GM21528 (cell line): ENCODE measurements around the gene FXYD2.
"Not testable (repeated sequence)": the region's sequence is repeated elsewhere in the genome, so short reads cannot be mapped to it uniquely, and the experiment has no call there.

Source experiments
- ATAC-seq: cut with Tn5 transposase; IDR thresholded peaks from one replicate; pipeline ENCODE4 v1.9.1; 2021; ENCODE audit warnings: mild to moderate bottlenecking, moderate library complexity; ENCODE audit not compliant: unreplicated experiment, low FRiP score

Gene FXYD2

DNA sequence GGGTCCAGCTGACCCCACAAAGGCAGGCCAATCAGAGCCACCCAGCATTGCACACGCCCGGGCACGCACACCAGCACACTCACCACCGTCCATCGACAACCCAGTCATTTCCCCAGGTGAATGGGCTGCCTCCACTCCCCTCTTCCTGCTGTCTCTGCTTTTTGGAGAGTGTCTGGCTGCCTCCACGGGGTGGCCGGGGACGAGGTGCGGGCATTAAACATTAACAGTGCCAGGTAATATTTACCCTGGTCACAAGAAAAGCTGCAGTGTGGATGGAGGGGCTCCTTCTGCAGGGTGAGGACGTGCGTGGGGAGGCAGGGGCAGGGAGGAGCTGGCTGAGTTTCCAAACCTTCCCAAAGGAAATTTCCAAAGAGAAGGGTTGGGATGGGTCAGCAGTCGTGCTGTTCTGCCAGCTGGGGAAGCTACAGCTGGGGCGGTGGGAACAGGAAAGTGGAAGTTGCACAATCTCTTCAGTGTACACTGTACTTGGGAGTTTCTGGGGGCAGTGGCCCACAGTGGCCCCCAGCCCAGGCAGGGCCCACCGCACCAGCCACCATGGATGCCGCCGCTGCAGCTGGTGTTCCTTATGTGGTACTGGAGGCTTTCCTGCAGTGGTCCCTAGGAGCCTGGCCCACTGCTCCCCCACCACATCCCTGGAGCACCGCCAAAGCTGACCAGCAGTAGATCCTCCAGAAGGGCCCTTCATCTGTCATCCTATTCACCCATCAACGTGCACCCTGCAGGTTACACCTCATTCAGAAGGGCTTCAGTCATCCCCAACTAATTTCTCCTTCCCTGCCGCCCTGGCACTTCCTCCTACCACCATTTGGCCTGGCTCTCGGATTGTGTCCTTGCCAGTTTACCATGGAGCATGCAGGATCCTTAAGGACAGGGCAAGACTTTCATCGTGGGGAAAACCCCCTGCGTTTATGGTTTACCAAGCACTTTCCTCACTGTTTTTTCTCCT lies at the start of gene FXYD2:
TSS of gene FXYD2 (minus strand) at position 174 of the 967 bp plus-strand sequence. CDS start at position 108, 66 bp downstream.
- ATAC-seq = no peak

DNA sequence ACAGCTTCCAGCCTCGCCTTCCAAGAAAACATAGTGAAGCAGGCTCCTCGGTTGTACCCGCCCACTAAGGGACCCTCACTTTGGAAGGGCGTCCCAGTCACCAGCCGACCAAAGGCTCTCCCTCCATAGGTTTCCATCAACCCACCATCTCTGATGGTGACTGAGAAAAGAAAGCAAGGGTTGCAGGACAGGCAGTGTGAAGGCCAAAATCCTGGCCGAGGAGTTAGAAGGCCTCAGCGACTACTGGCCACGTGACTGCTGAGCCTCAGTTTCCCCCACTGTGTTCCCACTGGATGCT lies 49.2 kb upstream of the FXYD2 start:
- ATAC-seq = no peak

GRCh38 chr11:117872975-117873827 lies 48.7 kb upstream of the FXYD2 start:
- ATAC-seq = no peak

DNA sequence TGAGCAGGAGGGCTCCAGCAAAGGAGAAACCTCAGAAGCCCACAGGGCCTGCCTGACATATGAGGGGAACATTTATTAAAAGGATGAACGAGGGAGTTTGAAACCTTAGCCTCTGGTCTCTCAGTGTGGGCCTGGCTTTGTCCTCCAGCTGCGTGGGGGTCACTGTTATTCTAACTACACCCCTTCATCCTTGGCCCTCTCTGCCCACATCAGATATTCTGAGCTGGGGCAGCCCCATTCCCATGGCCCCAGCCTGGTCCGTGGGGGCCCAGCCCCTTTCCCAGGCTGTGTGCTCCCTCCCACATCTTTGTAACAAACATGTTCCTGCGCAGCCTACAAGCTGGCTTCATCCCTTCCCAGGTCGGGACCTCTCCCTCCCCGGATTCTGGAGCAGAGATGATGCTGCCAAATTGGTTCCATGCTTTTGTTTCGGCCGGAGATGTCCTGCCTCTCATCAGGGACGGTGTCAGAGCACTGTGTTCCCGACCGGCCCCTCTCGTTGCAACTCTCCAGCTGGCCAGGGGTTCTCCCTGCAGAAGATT lies 47.9 kb upstream of the FXYD2 start:
- ATAC-seq = no peak

- no peak for ATAC-seq
Observed at GRCh38 chr11:117871784-117872183, 47.2 kb upstream of the FXYD2 start.

GRCh38 chr11:117871160-117871559 lies 46.6 kb upstream of the FXYD2 start:
- ATAC-seq = no peak

DNA sequence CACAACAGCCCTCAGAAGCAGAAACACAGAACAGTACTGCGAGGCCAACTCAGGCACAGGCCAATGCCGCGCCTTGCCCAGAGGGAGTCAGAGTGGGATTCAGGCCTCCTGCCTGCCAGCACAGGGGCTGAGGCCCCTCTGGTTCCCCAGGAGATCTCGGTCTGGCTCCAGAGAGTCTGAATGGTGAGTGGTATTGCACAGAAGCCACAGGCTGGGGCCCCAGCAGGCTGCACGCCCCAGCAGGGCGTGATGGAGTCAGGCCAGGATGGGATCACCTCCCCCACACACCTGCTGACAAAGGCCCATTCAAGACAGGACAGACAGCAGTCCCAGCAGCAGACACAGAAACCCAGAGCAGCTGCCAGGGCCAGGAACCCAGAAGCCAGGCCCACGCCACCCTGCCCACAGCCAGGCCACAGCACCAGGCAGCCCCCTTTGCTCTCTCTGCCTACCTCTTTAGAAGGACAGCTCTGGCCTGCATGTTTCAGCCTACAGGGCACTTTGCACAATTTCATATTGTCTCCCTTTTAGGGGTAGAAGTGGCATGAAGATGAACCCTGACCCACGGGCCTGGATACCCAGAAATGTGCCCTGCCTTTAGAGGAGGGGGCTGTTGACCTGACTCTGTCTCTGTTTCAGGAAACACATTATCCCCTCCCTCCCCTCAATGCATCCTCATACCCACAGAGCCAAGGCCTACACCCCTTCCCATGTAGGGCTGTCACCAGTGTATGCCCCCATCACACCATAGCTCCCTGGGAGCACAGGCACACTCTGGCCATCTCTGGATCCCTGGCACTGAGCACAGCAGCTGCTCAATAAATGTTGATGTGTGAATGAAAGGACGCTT lies 45.8 kb upstream of the FXYD2 start:
- ATAC-seq = no peak

DNA sequence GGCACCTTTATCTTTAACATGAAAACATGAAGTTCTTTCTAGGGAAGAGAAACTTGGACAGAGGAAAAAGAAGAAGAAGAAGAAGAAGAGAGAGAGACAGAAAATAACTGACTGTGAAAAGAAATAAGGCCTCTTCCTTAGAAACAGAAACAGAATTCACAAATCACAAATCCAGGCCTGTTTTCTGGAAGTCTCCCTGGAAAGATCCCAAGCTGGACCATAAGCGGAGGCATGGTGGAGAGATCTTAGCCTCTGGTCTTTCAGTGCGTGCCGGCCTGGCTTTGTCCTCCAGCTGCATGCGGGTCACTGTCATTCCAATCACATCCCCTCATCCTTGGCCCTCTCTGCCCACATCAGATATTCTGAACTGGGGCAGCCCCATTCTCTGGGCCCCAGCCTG lies 45.1 kb upstream of the FXYD2 start:
- no peak for ATAC-seq

DNA sequence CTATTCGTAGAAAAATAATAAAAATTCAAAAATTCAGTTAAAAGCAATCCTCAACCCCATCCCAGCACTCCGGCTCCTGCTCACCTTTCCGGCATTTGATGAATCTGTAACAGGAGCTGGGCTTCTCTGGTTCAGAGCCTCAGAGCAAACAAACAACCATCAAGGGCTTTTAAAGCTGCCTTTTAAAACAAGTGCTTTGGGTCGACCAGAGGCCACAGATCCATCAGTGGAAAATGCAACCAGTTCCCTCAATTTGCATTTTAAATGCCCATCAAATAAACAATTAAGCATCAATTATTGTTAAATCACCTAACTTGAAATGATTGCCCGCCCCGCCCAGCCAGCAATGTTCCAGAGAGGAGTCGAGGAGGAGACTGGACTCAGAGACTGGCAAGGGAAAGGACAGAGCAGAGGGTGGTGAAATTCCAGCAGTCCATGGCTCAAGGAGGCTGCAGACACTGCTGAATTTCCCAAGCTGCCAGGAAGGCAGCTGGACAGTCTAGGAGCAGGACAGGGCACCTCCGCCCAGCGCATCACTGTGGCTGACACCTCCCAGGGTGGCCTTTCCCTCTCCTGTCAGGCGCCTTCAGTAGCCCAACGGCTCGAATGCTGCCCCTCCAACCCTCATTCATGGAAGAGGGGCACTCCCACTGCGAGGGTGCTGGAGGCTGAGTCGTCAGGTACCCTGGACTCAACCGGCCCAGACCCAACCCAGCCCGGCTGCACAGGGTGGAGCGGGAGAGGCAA lies 44.4 kb upstream of the FXYD2 start:
- ATAC-seq = no peak

GRCh38 chr11:117868088-117868487 lies 43.5 kb upstream of the FXYD2 start:
- ATAC-seq = no peak

GRCh38 chr11:117866526-117866925 lies 42.0 kb upstream of the FXYD2 start:
- ATAC-seq = no peak

DNA sequence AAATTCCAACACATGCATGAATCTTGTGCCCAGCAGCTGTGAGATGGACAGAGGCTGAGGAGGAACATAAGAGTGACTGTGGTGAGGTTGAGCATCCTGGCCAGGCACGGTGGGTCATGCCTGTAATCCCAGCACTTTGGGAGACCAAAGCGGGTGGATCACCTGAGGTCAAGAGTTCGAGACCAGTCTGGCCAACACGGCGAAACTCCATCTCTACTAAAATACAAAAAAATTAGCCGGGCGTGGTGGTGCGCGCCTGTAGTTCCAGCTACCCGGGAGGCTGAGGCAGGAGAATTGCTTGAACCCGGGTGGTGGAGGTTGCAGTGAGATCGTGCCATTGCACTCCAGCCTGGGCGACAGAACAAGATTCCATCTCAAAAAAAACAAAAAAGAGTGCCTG lies 41.0 kb upstream of the FXYD2 start:
- ATAC-seq = not testable (repeated sequence)

DNA sequence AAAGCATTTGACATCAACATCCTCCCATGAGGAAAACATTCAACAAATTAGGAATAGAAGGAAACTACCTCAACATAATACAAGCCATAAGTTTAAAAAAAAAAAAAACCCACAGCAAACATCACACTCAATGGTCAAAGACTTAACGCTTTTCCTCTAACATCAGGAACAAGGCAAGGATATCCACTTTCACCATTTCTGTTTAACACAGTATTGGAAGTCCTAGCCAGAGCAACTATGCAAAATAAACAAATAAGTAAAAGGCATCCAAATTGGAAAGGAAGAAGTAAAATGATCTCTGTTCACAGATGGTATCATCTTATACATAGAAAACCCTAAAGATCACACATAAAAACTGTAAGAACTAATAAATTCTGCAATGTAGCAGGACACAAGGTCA lies 38.8 kb upstream of the FXYD2 start:
- no peak for ATAC-seq

- ATAC-seq = no peak
Observed at GRCh38 chr11:117862753-117863152, 38.2 kb upstream of the FXYD2 start.

DNA sequence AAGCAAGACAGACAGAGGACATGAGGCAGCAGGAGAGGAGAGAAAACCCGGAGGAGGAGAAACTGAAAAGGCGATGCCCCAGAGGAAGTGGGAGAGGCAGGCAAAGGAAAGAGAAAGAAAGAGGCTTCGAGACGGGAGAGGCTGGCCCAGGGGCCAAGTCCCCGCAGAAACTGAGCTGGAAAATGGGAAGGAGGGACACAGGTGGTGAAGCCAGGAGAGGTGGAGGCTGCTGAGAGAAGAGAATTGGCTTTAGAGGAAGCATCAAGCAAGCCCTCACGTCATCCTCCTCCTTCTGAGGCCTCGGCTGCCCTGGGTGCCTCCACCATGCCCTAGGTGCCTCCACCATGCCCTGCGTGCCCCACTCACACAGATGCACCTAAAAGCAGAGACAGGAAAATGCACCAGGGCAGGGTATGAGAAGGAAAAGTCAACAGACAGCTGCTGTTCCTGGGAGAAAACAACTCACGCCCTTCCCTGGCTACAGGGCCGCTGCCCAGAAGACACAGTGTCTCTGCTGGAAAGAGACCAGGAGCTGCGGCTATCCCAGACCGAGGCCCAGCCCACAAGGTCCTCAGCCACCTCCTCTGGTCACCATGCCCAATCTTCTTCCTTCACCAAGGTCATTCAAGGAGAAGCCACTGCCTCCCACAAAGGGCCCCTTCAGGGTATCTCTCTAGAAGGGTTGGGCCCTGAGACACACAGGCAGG lies 37.6 kb upstream of the FXYD2 start:
- ATAC-seq = no peak

DNA sequence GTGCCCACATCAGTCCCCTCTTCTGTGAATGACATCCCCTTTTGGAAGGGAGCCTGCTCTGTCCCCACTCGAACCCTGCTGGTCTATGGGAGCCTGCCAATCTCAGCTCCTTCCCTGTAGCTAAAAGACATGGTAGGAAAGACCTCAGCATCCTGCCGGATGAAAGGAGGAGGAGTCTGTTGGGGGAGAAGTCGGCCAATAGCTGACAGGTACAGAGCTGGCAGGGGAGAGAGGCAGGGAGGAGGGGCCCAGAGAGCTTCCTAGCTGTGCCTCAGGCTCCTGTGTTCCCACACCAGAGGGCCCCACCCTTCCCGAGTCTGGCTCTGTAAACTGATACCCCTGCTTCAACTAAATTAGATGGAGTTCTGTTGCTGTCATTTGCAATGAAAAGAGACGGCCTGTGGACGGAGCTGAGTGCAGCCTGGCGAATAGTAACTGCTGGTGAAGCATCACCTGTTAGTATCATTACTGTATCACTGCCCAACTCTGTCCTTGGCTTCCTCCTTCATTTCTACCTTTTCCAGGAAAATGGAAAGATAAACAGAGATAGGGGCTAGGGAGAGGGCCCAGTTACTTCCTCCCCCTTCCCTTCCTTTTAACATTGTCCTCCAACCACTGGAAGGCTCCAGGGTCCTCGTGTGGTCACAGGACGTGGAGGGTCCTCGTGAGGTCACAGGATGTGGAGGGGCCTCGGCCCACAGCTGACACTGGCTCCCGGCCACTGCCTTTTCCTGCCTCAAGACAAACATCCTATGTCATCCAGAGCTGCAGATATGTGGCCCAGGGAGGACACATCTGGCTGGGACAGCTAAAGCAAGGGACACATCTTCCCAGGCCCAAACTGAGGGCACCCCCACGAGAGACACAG lies 36.8 kb upstream of the FXYD2 start:
- ATAC-seq = no peak

DNA sequence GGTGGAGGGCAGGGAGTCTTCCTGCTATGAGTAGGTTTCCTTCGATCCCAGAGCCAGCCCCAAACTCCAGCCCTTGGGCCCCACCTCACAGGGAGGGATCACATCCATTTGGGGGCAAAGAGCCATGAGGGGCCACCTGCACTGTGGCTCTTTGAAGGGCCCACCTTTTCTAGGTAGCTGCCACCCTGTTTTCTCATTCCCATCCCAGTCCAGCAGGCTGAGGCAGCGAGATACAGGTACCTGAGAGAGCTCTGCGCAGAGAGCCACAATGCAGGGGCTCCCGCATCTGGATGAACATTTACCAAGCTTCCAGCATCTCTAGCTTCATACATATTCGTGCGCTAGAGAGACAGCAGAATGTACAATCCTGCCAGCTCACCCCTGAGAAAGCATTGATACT lies 35.6 kb upstream of the FXYD2 start:
- no peak for ATAC-seq

GRCh38 chr11:117859488-117860112 lies 35.1 kb upstream of the FXYD2 start:
- ATAC-seq = no peak
